ENCODE data around the gene TAS2R19.

Gene TAS2R19

GRCh38 chr12:10989107-10989506 is 33.3 kb downstream of the TAS2R19 start:
- DNase-seq (no peak), ATAC-seq (peak; percentile 52)

- no peak for DNase-seq
Observed at GRCh38 chr12:10986812-10987211, 35.6 kb downstream of the TAS2R19 start, which contains the start of gene TAS2R50. Gene TAS2R50, minus strand, starts transcription at chr12:10986912. Its CDS starts 52 bp downstream, at chr12:10986860.

GRCh38 chr12:10982244-10982643 is 40.2 kb downstream of the TAS2R19 start:
- peak; percentile 83 for ATAC-seq
- DNase-seq = peak; percentile 5

More at GRCh38 chr12:10986812-10987211, 35.6 kb downstream of the TAS2R19 start, which contains the start of gene TAS2R50:
- ATAC-seq = no peak

DNA sequence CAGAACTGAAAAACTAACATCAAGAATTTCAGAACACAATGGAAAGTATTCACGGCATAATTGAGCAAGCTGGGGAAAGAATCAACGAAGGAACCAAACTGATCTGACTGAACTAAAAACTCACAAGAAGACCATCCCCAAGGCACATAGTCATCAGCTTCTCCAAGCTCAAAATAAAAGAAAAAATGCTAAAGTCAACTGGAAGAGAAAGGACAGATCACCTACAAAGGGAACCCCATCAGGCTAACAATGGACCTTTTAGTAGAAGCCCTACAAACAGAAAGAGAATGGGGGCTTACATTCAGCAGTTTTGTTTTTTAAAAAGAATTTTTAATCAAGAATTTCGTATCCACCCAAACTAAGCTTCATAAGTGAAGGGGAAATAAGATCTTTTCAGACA is 47.5 kb downstream of the TAS2R19 start:
- DNase-seq = no peak
- no peak for ATAC-seq
